ENCODE data around the gene CRB3. TPM values are rescaled to one million over a fixed set of nuclear protein-coding genes. Genes with fewer than 3 reads are reported as not detected.

The CRB3 gene
- total and polyA plus RNA-seq, 9 of the 15 experiments (the other 6 are each of a cell fraction or from before 2014, with no cell fraction given): 0.49 TPM; not detected in 8

GRCh38 chr19:6459262-6460098, 4.6 kb upstream of the CRB3 start, which contains the start of gene SLC25A23 (continued):
- TF ChIP-seq NR2C2 (CRISPR knock-in tag; IDR thresholded peaks at IDR 0.05): no peak
- TF ChIP-seq NR2C2 (tag; IDR thresholded peaks at IDR 0.05): peak; percentile 33; the same call in 1 of the 2 replicates
- TF ChIP-seq ZBTB1 (CRISPR knock-in tag; IDR thresholded peaks at IDR 0.05; ENCODE audit: borderline replicate concordance, low read depth): peak; percentile 57; the same call in 1 of the 2 replicates
- peak; percentile 67 for TF ChIP-seq EGR1 (conservative IDR thresholded peaks at IDR 0.05)

GRCh38 chr19:6460099-6460884, 3.8 kb upstream of the CRB3 start:
- intact Hi-C loops (cut with micrococcal nuclease) (no loop called here), in situ Hi-C loops (cut with MboI) (no loop called here)
- H4K20me1 ChIP-seq (replicated peaks; ENCODE audit: control insufficient read depth, insufficient read depth, low read length): no peaks in the 10 kb centered on the region
- peaks cover 18 to 40% of the 10 kb centered on the region in 2 experiments; a peak in 4 of 5 replicates for H3K4me1 ChIP-seq (replicated peaks in 1 of 2; ENCODE audit: control insufficient read depth in 2 of 2, insufficient read depth in 2 of 2, low read length in 2 of 2)
- peaks cover 1 to 5% of the 10 kb centered on the region in 2 experiments; a peak in 4 of 5 replicates for H3K27me3 ChIP-seq (ENCODE audit: control insufficient read depth in 2 of 2, insufficient read depth in 2 of 2, low read length in 2 of 2)
- no TSS peak for BruUV-seq (replicated peaks)
- WGBS (ENCODE audit: insufficient coverage, low coverage, missing lambda C conversion rate): under 1% methylated on average over 47 of the region's 57 CpGs
- H3K27ac ChIP-seq (ENCODE audit: extremely low read depth, low read depth, low read length): peak overlapping the region; percentile 81
- H3K36me3 ChIP-seq (ENCODE audit: control insufficient read depth, insufficient read depth, low read length): peaks cover 22% of the 10 kb centered on the region; the same call in 2 of the 3 replicates
- DNase-seq (ENCODE audit: extremely low read depth in 1 of 4, low spot score in 3 of 4): peak; percentile 97 to 99 (median 98)
- FAIRE-seq: peak; percentile 97
- H3K4me2 ChIP-seq (ENCODE audit: insufficient read depth, low read length): peak overlapping the region; percentile 95
- H2AFZ ChIP-seq (ENCODE audit: low read depth, low read length): peak overlapping the region; percentile 96
- POLR2A ChIA-PET: no interaction called here
- peaks cover 17% of the 10 kb centered on the region for H3K79me2 ChIP-seq (ENCODE audit: control insufficient read depth, insufficient read depth, low read length)
- peak overlapping the region; percentile 71 to 89 for H3K9ac ChIP-seq (ENCODE audit: insufficient read depth in 1 of 2, low read depth in 2 of 2, low read length in 2 of 2)
- CTCF ChIA-PET (ENCODE audit: low intra/inter-chr PET ratio): no interaction called here
- peak overlapping the region; percentile 77 for H3K4me3 ChIP-seq
- H3K9me3 ChIP-seq (replicated peaks; ENCODE audit: control insufficient read depth, insufficient read depth, low read depth, low read length): peaks cover 5% of the 10 kb centered on the region
- ATAC-seq: peak; percentile 92
- no peaks in the 10 kb centered on the region for H3K9me1 ChIP-seq (ENCODE audit: control insufficient read depth, insufficient read depth, low read length)
- peak; percentile 90 for TF ChIP-seq ZFP91 (CRISPR knock-in tag; IDR thresholded peaks at IDR 0.05)
- peak; percentile 99 for TF ChIP-seq ZNF740 (CRISPR knock-in tag; IDR thresholded peaks at IDR 0.05)
- peak in 1 of 2 experiments; percentile 97; a peak in 2 of 4 replicates for TF ChIP-seq ZNF740 (tag; IDR thresholded peaks at IDR 0.05)
- no peak for TF ChIP-seq SIN3B (IDR thresholded peaks at IDR 0.05; ENCODE audit: low read depth)
- TF ChIP-seq SETDB1 (IDR thresholded peaks at IDR 0.05; ENCODE audit: low read length): no peak
- TF ChIP-seq OTX1 (CRISPR knock-in tag; IDR thresholded peaks at IDR 0.05): no peak; the same call in 1 of the 2 replicates
- TF ChIP-seq ATF7 (IDR thresholded peaks at IDR 0.05): peak; percentile 30
- peak; percentile 36 for TF ChIP-seq HMGN3 (IDR thresholded peaks at IDR 0.05; ENCODE audit: borderline replicate concordance, extremely low read depth, insufficient read length, low read depth, low read length)
- no peak for TF ChIP-seq ZNF197 (CRISPR knock-in tag; IDR thresholded peaks at IDR 0.05; ENCODE audit: low read depth)
- no peak for TF ChIP-seq ZNF280A (IDR thresholded peaks at IDR 0.05; ENCODE audit: low read depth, partially characterized antibody)

Measured in K562 (cell line).